KBM-7 (cell line): ENCODE measurements around the gene BAHD1.

Source experiments
- DNase-seq: peaks from one replicate; pipeline ENCODE4 v3.0.0-alpha.2; 2015
- in situ Hi-C: fragments of 300-500 bp; cut with MboI; formaldehyde crosslinking; loops from 2 replicates; pipeline ENCODE4 v1.14.3; 2020; ENCODE audit warnings: low sequenced_read_pairs, low pct_unique_long_range_greater_than_20kb, mixed read lengths

BAHD1 gene

GRCh38 chr15:40483919-40484318 is 43.2 kb downstream of the BAHD1 start:
- in situ Hi-C loops: no loop called here
- no peak for DNase-seq

DNA sequence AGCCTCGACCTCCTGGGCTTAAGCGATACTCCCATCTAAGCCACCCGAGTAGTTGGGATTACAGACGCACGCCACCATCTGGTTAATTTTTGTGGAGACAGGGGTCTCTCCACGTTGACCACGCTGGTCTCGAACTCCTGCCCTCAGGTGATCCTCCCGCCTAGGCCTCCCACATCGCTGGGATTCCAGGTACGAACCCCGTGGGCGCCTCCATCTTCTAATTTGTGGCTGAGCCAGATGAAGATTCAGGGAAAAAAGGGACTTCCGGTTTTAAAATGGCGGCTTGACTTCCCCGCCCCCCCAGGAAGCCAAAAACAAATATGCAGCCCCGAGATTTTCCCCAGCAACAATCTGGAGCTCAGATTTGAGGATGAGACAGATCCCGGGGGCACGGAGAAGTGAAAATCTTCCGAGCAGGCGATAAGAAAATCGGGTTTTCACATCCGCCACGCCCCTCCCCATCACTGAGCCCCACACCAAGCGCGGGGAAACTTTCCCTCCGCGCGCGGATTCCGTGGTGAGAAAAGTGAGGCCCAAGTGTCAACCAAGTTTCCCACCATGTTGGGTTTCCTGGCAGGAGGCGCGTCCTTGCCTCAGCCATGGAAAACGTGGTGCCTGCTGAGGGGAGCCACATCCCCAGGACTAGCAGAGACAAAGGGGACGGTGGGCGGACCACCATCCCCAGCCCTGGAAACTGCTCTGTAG is 45.5 kb downstream of the BAHD1 start:
- in situ Hi-C loops: no loop called here
- DNase-seq: no peak

GRCh38 chr15:40487816-40488682 is 47.3 kb downstream of the BAHD1 start:
- no peak for DNase-seq
- in situ Hi-C loops: no loop called here

- in situ Hi-C loops: no loop called here
These were observed 48.8 kb downstream of the BAHD1 start for GRCh38 chr15:40489274-40490175.

DNA sequence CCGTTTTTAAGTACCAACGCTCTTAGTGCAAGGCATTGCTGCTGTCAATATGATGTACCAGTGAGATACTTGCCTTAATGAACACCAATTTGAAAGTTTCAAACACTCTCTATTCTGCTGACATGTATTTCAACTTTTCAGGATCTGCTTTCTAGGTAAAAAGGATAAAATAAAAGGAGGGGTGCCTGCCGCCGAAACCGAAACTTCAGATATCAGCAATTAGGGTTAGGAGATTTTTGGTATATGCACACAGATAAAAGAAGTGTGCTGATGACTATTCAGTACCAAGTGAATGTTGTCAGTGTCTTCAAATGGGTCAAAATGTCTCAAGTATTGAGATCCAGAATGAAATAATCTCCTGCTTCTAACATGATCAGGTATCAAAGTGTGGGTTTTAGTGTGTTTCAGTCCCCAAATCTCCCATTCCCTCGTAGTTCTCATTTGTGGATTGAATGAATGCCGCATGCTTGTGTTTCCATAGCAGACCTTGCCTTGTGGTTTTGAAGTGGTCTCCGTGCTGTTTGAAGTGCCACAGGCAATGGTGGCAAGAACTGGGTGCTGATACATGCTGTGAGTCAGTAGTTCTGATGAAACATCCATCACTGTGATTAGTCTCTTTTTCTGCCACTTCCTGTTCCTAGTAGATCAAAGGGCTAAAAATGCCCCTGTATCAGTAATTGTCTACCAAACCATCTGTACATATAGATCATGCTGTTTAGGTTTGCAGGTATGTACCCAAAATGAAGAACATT is 52.5 kb downstream of the BAHD1 start:
- in situ Hi-C loops: no loop called here

More at GRCh38 chr15:40489274-40490175, 48.8 kb downstream of the BAHD1 start:
- DNase-seq: no peak

DNA sequence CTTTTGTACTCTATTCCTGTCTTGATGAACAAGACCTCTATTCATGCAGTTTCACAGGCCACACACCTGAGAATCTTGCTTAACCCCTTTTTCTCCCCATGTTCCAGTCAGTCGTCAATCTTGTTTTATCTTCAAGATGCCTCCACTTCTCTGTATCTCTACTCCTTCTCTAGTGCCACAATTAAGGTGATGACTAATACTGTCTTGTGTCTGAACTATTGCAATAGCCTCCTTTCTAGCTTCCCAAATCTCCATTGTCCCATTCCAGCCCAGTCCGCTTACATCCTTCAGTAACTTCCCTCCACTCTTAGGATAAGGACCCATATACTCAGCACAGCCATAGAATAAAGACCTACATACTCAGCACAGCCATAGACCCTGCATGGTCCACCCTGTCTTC is 54.8 kb downstream of the BAHD1 start:
- in situ Hi-C loops: no loop called here
- DNase-seq: no peak

More for the DNA sequence above, 52.5 kb downstream of the BAHD1 start:
- DNase-seq: peak; percentile 26

DNA sequence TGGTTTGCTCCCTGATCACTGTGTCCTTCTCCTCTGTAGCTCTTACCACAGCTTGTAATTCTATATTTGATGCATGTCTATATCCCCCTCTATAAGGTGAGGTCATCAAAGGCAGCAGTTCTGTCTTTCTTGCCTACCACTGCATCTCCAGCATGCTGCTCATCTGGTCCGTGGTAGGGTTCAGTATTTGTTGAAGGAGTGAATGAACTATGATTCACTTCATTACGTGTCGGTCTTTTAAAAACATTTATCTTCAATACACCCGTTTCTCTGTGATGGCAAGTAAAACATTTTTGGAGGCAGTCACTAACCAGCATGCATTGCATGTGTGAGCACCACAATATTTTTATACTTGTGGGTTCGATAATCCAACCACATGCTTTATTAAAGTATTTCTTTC is 57.7 kb downstream of the BAHD1 start:
- DNase-seq: no peak
- in situ Hi-C loops: no loop called here

DNA sequence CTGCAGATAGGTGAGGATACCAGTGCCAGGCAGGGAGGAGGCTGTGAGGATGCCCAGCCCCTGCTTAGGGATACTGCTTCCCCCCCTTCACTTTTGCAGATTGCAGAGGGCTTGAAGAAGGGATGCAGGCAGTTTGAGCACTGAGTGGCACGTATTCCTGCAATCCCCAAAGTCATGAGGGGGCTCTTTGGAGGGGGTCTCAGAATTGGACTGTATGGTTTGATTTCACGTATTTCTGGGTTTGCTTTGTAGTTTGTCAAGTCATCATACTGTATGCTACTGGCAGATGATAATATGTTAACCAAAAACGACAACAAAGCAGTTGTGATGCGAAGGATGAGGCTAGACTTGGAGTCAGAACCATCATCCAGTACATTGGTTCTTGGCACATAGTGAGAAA is 58.1 kb downstream of the BAHD1 start:
- no peak for DNase-seq
- in situ Hi-C loops: no loop called here

- in situ Hi-C loops: no loop called here
- DNase-seq: no peak
These were observed 59.2 kb downstream of the BAHD1 start for GRCh38 chr15:40499931-40500330.

GRCh38 chr15:40500568-40501330 is 60.0 kb downstream of the BAHD1 start:
- in situ Hi-C loops: no loop called here

GRCh38 chr15:40501487-40501886 is 60.7 kb downstream of the BAHD1 start:
- in situ Hi-C loops: no loop called here
- no peak for DNase-seq

More at GRCh38 chr15:40500568-40501330, 60.0 kb downstream of the BAHD1 start:
- DNase-seq: no peak

- peak; percentile 79 for DNase-seq
- in situ Hi-C loops: no loop called here
These were observed 66.3 kb downstream of the BAHD1 start for GRCh38 chr15:40506964-40507571.

DNA sequence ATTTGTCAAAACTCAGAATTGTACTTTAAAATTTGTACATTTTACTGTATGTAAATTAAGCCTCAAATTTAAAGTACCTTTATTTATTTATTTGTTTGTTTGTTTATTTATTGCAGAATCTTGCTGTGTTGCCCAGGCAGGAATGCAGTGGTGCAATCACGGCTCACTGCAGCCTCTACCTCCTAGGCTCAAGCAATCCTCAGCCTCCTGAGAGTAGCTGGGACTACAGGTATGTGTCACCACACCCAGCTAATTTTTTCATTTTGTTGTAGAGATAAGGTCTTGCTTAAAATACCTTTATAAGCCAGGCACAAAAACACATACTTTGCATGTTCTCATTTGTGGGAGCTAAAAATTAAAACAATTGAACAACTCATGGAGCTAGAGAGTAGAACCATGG is 67.5 kb downstream of the BAHD1 start:
- in situ Hi-C loops: no loop called here
- DNase-seq: no peak

DNA sequence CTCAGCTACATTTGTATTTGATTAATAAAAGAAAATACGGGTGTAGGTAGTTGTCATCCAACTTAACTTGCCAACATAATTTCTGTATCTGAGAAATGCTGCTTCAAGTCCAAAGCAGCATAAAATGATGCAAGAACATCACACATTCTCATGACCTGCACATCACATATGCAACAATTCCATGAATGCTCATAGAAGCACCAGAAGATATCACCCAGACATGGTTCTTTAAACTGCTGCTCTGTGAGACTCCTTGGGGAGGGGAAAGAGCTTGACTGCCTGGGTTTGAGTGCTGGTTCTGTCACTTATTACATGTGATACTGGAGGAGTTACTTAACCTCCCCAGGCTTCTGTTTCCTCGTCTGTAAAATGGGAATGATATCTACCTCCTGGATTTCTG is 69.4 kb downstream of the BAHD1 start:
- in situ Hi-C loops: no loop called here
- no peak for DNase-seq

DNA sequence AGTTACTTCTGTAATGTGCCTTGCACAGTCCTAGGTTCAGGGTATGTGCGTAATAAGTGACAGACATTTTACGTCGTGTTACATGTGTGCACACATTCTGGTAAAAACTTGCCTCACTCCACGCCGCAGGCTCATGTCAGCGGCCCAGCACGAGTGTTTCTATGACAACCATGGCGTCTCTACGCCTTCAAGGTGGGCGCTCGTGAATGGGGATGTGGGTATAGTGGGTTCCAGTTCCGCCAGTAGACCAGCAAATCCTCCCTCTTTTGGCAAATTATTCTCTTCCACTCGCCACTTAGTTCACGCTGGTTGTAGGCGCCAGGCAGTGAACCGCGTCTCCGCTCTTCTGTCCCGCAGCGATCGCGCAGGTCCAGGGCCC is 70.3 kb downstream of the BAHD1 start:
- in situ Hi-C loops: no loop called here
- no peak for DNase-seq

GRCh38 chr15:40511472-40512133 is 70.8 kb downstream of the BAHD1 start:
- no peak for DNase-seq
- in situ Hi-C loops: no loop called here

GRCh38 chr15:40512440-40512839 is 71.7 kb downstream of the BAHD1 start:
- in situ Hi-C loops: no loop called here
- no peak for DNase-seq
